Activated naive CD8-positive, alpha-beta T cell treated with anti-CD3 and anti-CD28 coated beads, Interleukin-2, amount 50 U/mL, for 24 hours (primary cell): ENCODE data around the gene TMCC2.
"Not testable (repeated sequence)": the region's sequence is repeated elsewhere in the genome, so short reads cannot be mapped to it uniquely, and the experiment has no call there.

Experiments used
- ATAC-seq: fragments of 150-1000 bp; cut with Tn5 transposase; one replicate; pipeline ENCODE4 v1.10.0; 2021
- DNase-seq: peaks from one replicate; pipeline ENCODE4 v3.0.0; 2021
- H3K27ac Mint-ChIP-seq: one replicate; pipeline ENCODE4 v1.8.0; 2021; ENCODE audit warnings: mild to moderate bottlenecking, mixed read lengths
- H3K27me3 Mint-ChIP-seq: one replicate; pipeline ENCODE4 v1.8.0; 2021; ENCODE audit warnings: mixed read lengths
- H3K36me3 Mint-ChIP-seq: one replicate; pipeline ENCODE4 v1.8.0; 2021; ENCODE audit warnings: low read depth, mixed read lengths
- H3K4me1 Mint-ChIP-seq: one replicate; pipeline ENCODE4 v1.8.0; 2021; ENCODE audit warnings: mixed read lengths
- H3K4me3 Mint-ChIP-seq: one replicate; pipeline ENCODE4 v1.8.0; 2021; ENCODE audit warnings: mild to moderate bottlenecking, moderate library complexity, mixed read lengths
- H3K9me3 Mint-ChIP-seq: one replicate; pipeline ENCODE4 v1.8.0; 2021; ENCODE audit warnings: mixed read lengths

The TMCC2 gene

GRCh38 chr1:205269711-205270110, 42.0 kb downstream of the TMCC2 start:
- Mint-ChIP-seq H3K36me3 (peaks cover 5% of the 10 kb centered on the region), H3K27me3 (no peaks in the 10 kb centered on the region), H3K4me1 (peaks cover 12% of the 10 kb centered on the region), H3K4me3 (no peak overlapping the region), H3K27ac (no peak overlapping the region), H3K9me3 (no peaks in the 10 kb centered on the region)
- no peak for DNase-seq
- ATAC-seq, result no peak

GRCh38 chr1:205270271-205270670, 42.5 kb downstream of the TMCC2 start:
- ATAC-seq (no peak), DNase-seq (no peak)
- Mint-ChIP-seq H3K27ac (no peak overlapping the region), H3K4me1 (peaks cover 17% of the 10 kb centered on the region), H3K36me3 (peaks cover 5% of the 10 kb centered on the region), H3K4me3 (no peak overlapping the region), H3K9me3 (no peaks in the 10 kb centered on the region), H3K27me3 (no peaks in the 10 kb centered on the region)

- Mint-ChIP-seq H3K4me3 (no peak overlapping the region), H3K4me1 (peaks cover 22% of the 10 kb centered on the region), H3K36me3 (peaks cover 5% of the 10 kb centered on the region), H3K27me3 (no peaks in the 10 kb centered on the region), H3K27ac (no peak overlapping the region), H3K9me3 (no peaks in the 10 kb centered on the region)
- DNase-seq (no peak), ATAC-seq (no peak)
Observed at GRCh38 chr1:205270764-205271163, 43.0 kb downstream of the TMCC2 start.

GRCh38 chr1:205271277-205271676, 43.5 kb downstream of the TMCC2 start:
- Mint-ChIP-seq H3K27me3 (no peaks in the 10 kb centered on the region), H3K4me3 (no peak overlapping the region), H3K27ac (no peak overlapping the region), H3K4me1 (peaks cover 22% of the 10 kb centered on the region), H3K36me3 (peaks cover 5% of the 10 kb centered on the region), H3K9me3 (no peaks in the 10 kb centered on the region)
- no peak for DNase-seq
- ATAC-seq, result no peak

GRCh38 chr1:205271745-205272144, 44.0 kb downstream of the TMCC2 start:
- ATAC-seq (no peak), DNase-seq (no peak)
- no peaks in the 10 kb centered on the region for H3K27me3 Mint-ChIP-seq
- no peak overlapping the region for H3K4me3 Mint-ChIP-seq
- H3K36me3 Mint-ChIP-seq, result peaks cover 5% of the 10 kb centered on the region
- no peak overlapping the region for H3K27ac Mint-ChIP-seq
- no peaks in the 10 kb centered on the region for H3K9me3 Mint-ChIP-seq
- peaks cover 23% of the 10 kb centered on the region for H3K4me1 Mint-ChIP-seq

GRCh38 chr1:205272536-205272935, 44.8 kb downstream of the TMCC2 start:
- peaks cover 5% of the 10 kb centered on the region for H3K36me3 Mint-ChIP-seq

GRCh38 chr1:205273551-205273982, 45.8 kb downstream of the TMCC2 start:
- no peak overlapping the region for H3K4me3 Mint-ChIP-seq
- H3K27ac Mint-ChIP-seq, result no peak overlapping the region
- H3K9me3 Mint-ChIP-seq, result no peaks in the 10 kb centered on the region
- H3K36me3 Mint-ChIP-seq, result peaks cover 5% of the 10 kb centered on the region
- DNase-seq (peak; percentile 84), ATAC-seq (peak; percentile 69)
- no peaks in the 10 kb centered on the region for H3K27me3 Mint-ChIP-seq
- peaks cover 30% of the 10 kb centered on the region for H3K4me1 Mint-ChIP-seq

More at GRCh38 chr1:205272536-205272935, 44.8 kb downstream of the TMCC2 start:
- Mint-ChIP-seq H3K9me3 (no peaks in the 10 kb centered on the region), H3K27ac (no peak overlapping the region), H3K4me1 (peaks cover 25% of the 10 kb centered on the region), H3K27me3 (no peaks in the 10 kb centered on the region), H3K4me3 (no peak overlapping the region)
- DNase-seq (no peak), ATAC-seq (no peak)

GRCh38 chr1:205274041-205274691, 46.4 kb downstream of the TMCC2 start:
- no peaks in the 10 kb centered on the region for H3K27me3 Mint-ChIP-seq
- peaks cover 35% of the 10 kb centered on the region for H3K4me1 Mint-ChIP-seq
- H3K4me3 Mint-ChIP-seq, result no peak overlapping the region
- peak; percentile 33 for ATAC-seq
- H3K27ac Mint-ChIP-seq, result no peak overlapping the region
- H3K36me3 Mint-ChIP-seq, result peaks cover 4% of the 10 kb centered on the region
- no peak for DNase-seq
- no peaks in the 10 kb centered on the region for H3K9me3 Mint-ChIP-seq

- no peaks in the 10 kb centered on the region for H3K27me3 Mint-ChIP-seq
- H3K4me1 Mint-ChIP-seq, result peaks cover 44% of the 10 kb centered on the region
- ATAC-seq (no peak), DNase-seq (no peak)
- peaks cover 2% of the 10 kb centered on the region for H3K36me3 Mint-ChIP-seq
- no peak overlapping the region for H3K4me3 Mint-ChIP-seq
- no peak overlapping the region for H3K27ac Mint-ChIP-seq
- no peaks in the 10 kb centered on the region for H3K9me3 Mint-ChIP-seq
Observed at GRCh38 chr1:205275133-205275532, 47.4 kb downstream of the TMCC2 start.

- no peaks in the 10 kb centered on the region for H3K36me3 Mint-ChIP-seq
- H3K4me3 Mint-ChIP-seq, result no peak overlapping the region
- no peaks in the 10 kb centered on the region for H3K9me3 Mint-ChIP-seq
- no peak overlapping the region for H3K27ac Mint-ChIP-seq
- DNase-seq (no peak), ATAC-seq (no peak)
- peaks cover 51% of the 10 kb centered on the region for H3K4me1 Mint-ChIP-seq
- H3K27me3 Mint-ChIP-seq, result no peaks in the 10 kb centered on the region
Observed at GRCh38 chr1:205275916-205276688, 48.4 kb downstream of the TMCC2 start.

- Mint-ChIP-seq H3K4me1 (peaks cover 52% of the 10 kb centered on the region), H3K4me3 (no peak overlapping the region), H3K9me3 (no peaks in the 10 kb centered on the region), H3K27me3 (no peaks in the 10 kb centered on the region), H3K27ac (no peak overlapping the region), H3K36me3 (no peaks in the 10 kb centered on the region)
- no peak for DNase-seq
- ATAC-seq, result no peak
Observed at GRCh38 chr1:205276689-205277065, 48.9 kb downstream of the TMCC2 start.

GRCh38 chr1:205279986-205280385, 52.2 kb downstream of the TMCC2 start:
- Mint-ChIP-seq H3K27me3 (no peaks in the 10 kb centered on the region), H3K36me3 (no peaks in the 10 kb centered on the region), H3K4me1 (peaks cover 65% of the 10 kb centered on the region), H3K4me3 (no peak overlapping the region), H3K27ac (no peak overlapping the region), H3K9me3 (no peaks in the 10 kb centered on the region)
- ATAC-seq (no peak), DNase-seq (no peak)

- not testable (repeated sequence) for H3K27ac Mint-ChIP-seq, DNase-seq, H3K27me3 Mint-ChIP-seq, H3K4me3 Mint-ChIP-seq, H3K36me3 Mint-ChIP-seq, H3K9me3 Mint-ChIP-seq, ATAC-seq
- peaks cover 66% of the 10 kb centered on the region for H3K4me1 Mint-ChIP-seq
Observed at GRCh38 chr1:205280666-205281395, 53.1 kb downstream of the TMCC2 start.

GRCh38 chr1:205283270-205284147, 55.8 kb downstream of the TMCC2 start:
- no peak for ATAC-seq
- Mint-ChIP-seq H3K4me3 (no peak overlapping the region), H3K27me3 (peaks cover 5% of the 10 kb centered on the region), H3K36me3 (no peaks in the 10 kb centered on the region), H3K9me3 (no peaks in the 10 kb centered on the region), H3K27ac (no peak overlapping the region), H3K4me1 (peaks cover 85% of the 10 kb centered on the region)
- DNase-seq, result no peak
